ENCODE data around the gene NKIRAS2.

Gene NKIRAS2

GRCh38 chr17:42072323-42073187, 52.7 kb downstream of the NKIRAS2 start:
- DNase-seq (ENCODE audit: low read depth in 2 of 2) = no peak
- peak overlapping the region; percentile 3 to 10 for H3K4me3 ChIP-seq (replicated peaks in 1 of 2; ENCODE audit: low read depth in 2 of 2, low read length in 2 of 2)
- no peak for TF ChIP-seq CTCF (IDR thresholded peaks at IDR 0.05; ENCODE audit: low read depth, low read length)

Measured in cardiac fibroblast (primary cell).